OCI-LY1 (cell line): ENCODE results near the gene EVC.

Source experiments
- CTCF ChIP-seq: fragments of 200-600 bp; sonication (generic), shearing (Covaris generic); IDR thresholded peaks from 2 replicates; pipeline ENCODE4 v1.5.1; 2017; ENCODE audit warnings: mild to moderate bottlenecking, antibody characterized with exemption, low read length, moderate library complexity, mixed read lengths
- EZH2 ChIP-seq: fragments of 200-600 bp; sonication (generic), shearing (Covaris generic); IDR thresholded peaks from 2 replicates; pipeline ENCODE4 v1.8.0; 2017; ENCODE audit warnings: borderline replicate concordance, mixed run types, mild to moderate bottlenecking, antibody characterized with exemption, low read length, moderate library complexity, mixed read lengths

- TF ChIP-seq CTCF, result no peak
- TF ChIP-seq EZH2, result no peak
Observed at GRCh38 chr4:5836943-5837342, 125.9 kb downstream of the EVC start.
